SK-N-MC (cell line): Measurements from ENCODE around the gene TCIRG1.

Source experiments
- DNase-seq: peaks from one replicate; pipeline ENCODE4 v3.0.0-alpha.2; 2011; ENCODE audit warnings: low read depth, low spot score
- H3K27ac ChIP-seq: fragments of 200-600 bp; sonication (generic); 2 replicates; pipeline ENCODE4 v1.5.1; 2016; ENCODE audit warnings: mixed run types
- H3K36me3 ChIP-seq: fragments of 200-600 bp; sonication (generic); 2 replicates; pipeline ENCODE4 v1.6.1; 2017; ENCODE audit warnings: antibody characterized with exemption, low read length, mixed read lengths; ENCODE audit not compliant: insufficient read depth
- H3K4me3 ChIP-seq: fragments of 200-600 bp; sonication (generic); 2 replicates; pipeline ENCODE4 v1.5.1; 2016
- H3K9ac ChIP-seq: fragments of 200-600 bp; sonication (generic); 2 replicates; pipeline ENCODE4 v1.8.0; 2017; ENCODE audit warnings: mixed run types, mixed read lengths; ENCODE audit not compliant: insufficient read length
- H3K9me3 ChIP-seq: fragments of 200-600 bp; sonication (generic); 2 replicates; pipeline ENCODE4 v1.6.1; 2017; ENCODE audit warnings: low read depth, mild to moderate bottlenecking, antibody characterized with exemption, low read length, moderate library complexity, mixed read lengths
- EZH2 ChIP-seq: fragments of 200-600 bp; sonication (generic); IDR thresholded peaks from one replicate; pipeline ENCODE4 v1.6.1; 2017; ENCODE audit warnings: antibody characterized with exemption
- FOXP2 ChIP-seq: optimal IDR thresholded peaks from 2 replicates; pipeline ENCODE3; 2011; ENCODE audit warnings: mild to moderate bottlenecking, moderate library complexity; ENCODE audit not compliant: insufficient read depth; ENCODE audit errors: extremely low read length, control extremely low read depth
- POLR2AphosphoS5 ChIP-seq: IDR thresholded peaks from 2 replicates; pipeline ENCODE4 v1.6.1; 2012; ENCODE audit warnings: mild to moderate bottlenecking, low read depth, low read length, borderline replicate concordance

Gene TCIRG1

DNA sequence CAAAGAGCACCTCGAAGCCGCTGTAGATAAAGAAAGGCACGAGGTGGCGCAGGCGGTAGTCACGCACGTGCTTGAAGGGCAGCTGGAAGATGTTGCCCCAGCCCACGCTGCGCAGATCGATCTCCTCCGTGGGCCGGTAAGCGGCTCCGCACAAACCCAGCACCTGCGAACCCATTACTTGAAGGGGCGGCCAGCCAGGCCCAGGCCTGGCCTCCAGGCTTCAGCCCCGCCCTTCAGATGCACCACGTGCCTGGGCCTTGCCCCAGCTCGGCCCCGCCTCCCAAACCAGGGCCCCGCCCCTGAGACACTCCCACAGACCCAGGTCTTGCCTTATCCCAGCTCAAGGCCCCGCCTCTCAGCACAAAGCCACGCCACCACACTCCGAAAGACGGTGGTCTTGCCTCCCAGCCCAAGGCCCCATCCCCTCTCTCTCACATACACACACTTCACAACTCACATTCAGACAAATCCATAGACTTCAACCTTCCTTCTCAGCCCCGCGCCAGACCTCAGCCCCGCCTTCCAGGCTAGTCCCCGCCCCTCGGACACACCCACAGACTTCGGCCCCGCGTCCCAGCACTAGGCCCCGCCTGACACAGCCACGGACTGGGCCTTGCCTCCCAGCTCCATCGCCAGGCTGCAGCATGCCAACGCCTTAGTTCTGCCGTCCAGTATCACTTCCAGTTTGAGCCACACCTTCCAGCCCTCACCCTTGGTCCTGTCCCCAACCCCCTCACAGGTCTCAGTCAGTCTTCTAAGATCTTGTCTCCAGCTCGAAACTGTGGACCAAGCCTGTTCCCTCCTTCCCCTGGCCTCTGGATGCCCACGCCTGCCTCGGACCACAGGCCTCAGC lies 42.0 kb upstream of the TCIRG1 start:
- Histone ChIP-seq H3K36me3 (no peaks in the 10 kb centered on the region), H3K4me3 (no peak overlapping the region), H3K9me3 (no peaks in the 10 kb centered on the region), H3K9ac (no peak overlapping the region), H3K27ac (no peak overlapping the region)
- DNase-seq = no peak
- TF ChIP-seq EZH2 = no peak
- no peak for TF ChIP-seq FOXP2
- TF ChIP-seq POLR2AphosphoS5 = no peak

DNA sequence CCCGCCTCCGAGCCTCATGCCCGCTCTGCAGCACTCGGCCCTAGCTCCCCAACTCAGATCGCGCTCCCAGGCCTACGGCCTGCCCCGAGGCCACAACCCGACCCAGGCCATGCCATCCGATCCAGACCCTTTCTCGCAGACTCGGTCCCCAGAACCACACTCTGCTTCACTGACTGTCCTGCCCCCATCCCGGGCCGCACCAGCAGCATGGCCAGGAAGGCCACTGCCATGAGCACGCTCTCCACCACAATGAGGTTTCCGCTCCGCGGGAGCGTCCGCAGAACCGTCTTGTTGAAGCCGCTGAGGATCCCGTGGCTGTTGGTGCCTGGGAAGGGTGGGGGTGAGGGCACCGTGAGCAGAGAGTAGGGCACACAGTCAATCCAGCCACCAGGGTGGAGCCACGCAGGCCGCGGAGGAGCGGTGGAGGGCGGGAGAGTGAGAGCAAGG lies 41.3 kb upstream of the TCIRG1 start:
- H3K27ac ChIP-seq = no peak overlapping the region
- DNase-seq = no peak
- no peaks in the 10 kb centered on the region for H3K36me3 ChIP-seq
- H3K9ac ChIP-seq = no peak overlapping the region
- no peak overlapping the region for H3K4me3 ChIP-seq
- TF ChIP-seq FOXP2 (no peak), POLR2AphosphoS5 (no peak), EZH2 (no peak)
- H3K9me3 ChIP-seq = no peaks in the 10 kb centered on the region

DNA sequence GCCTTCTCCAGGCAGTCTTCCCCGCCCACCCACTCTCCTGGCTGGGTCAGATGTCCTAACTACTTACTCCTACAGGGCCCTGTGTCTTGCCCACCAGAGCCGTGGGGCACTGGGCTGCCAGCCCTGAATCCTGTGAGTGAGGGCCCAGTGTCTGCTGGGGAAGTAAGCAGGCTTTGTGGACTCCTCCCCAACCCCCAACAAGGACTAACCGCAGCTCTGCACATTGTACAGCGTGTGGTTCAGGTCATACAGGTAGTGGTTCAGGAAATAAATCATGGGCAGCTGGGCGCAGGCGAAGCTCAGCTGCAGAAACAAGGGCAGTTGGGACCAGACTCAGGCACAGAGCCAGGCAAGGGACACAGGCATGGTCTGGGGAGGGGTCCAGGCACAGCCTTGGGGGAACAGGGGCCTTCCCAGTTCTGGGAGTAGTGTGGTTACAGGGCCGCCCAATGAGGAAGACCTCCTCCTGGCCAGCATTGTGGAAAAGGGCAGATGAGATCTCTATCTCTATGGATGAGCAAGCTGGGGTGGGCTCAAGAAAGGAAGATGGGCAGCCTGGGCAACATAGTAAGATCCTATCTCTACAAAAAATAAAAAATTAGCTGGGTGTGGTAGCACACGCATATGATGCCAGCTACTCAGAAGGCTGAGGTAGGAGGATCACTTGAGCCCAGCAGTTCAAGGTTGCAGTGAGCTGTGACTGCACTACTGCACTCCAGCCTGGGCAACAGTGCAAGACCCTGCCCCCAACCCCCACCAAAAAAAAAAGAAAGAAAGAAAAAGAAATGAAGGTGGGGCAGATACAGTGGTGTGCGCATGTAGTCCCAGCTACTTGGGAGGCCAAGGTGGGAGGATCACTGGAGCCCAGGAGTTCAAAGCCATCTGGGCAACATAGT lies 40.4 kb upstream of the TCIRG1 start:
- H3K9me3 ChIP-seq = no peaks in the 10 kb centered on the region
- no peak overlapping the region for H3K9ac ChIP-seq
- no peak for DNase-seq
- H3K36me3 ChIP-seq = no peaks in the 10 kb centered on the region
- no peak overlapping the region for H3K4me3 ChIP-seq
- H3K27ac ChIP-seq = no peak overlapping the region
- no peak for TF ChIP-seq EZH2
- no peak for TF ChIP-seq POLR2AphosphoS5
- TF ChIP-seq FOXP2 = no peak

DNA sequence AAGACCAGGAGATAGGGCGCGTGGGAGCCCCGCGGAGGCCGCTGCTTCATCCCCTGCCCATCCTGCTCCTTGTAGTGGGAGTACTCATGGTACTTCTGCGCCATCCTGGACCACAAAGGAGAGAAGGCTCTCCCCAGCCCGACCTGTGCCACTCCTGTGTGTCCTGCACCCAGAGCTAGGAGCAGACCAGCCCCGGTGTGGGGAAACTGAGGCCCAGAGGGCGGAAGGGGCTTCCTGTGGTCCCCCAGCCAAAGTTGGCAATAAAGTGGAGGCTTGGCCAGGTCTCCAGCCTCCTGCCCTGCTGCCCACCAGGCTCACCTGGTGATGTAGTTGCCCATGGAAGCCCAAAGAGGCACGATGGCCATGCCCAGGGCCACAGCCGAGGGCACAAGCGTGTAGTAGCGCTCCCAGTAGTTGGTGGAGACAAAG lies 39.6 kb upstream of the TCIRG1 start:
- DNase-seq = no peak
- Histone ChIP-seq H3K27ac (no peak overlapping the region), H3K36me3 (no peaks in the 10 kb centered on the region), H3K4me3 (no peak overlapping the region), H3K9me3 (no peaks in the 10 kb centered on the region), H3K9ac (no peak overlapping the region)
- TF ChIP-seq FOXP2 (no peak), POLR2AphosphoS5 (no peak), EZH2 (no peak)

DNA sequence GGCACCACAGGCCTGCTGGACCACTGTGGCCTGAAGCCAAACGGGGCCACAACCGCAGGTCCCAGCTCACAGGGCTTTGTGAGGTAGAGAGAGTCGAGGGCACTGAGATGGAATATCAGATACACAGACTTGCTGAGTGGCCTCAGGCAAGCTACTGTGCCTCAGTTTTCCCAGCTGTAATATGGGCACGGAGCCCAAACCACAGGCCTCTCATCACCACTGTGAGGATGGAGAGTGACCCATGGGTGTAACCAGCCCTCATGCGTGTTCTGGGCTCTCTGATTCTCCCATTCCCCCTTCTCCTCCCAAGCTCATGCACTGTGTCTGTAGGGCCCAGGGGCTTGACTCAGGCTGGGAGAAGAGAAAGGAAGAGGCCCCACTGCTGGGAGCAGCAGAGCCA lies 39.1 kb upstream of the TCIRG1 start:
- no peak for DNase-seq
- Histone ChIP-seq H3K4me3 (no peak overlapping the region), H3K9ac (no peak overlapping the region), H3K36me3 (no peaks in the 10 kb centered on the region), H3K9me3 (no peaks in the 10 kb centered on the region), H3K27ac (no peak overlapping the region)
- TF ChIP-seq EZH2 (no peak), POLR2AphosphoS5 (no peak), FOXP2 (no peak)

DNA sequence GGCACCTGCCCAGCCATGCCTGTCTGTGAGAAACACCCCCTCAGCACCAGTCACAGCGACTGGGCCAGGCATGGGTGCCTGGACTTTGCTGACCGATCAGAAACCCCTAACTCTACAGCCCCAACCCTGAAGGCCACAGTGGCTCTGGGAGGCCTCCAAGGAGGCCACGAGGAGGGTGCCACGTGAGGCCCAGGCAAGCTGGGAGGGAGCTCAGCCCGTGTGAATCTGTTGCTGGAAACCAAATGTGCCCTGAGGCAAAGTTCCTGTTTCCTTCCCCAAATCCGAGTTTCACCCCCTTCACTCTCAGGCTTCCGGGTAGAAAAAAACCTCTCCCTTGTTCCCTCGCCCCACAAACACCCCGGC lies 36.3 kb upstream of the TCIRG1 start:
- no peak for TF ChIP-seq POLR2AphosphoS5
- no peak for TF ChIP-seq EZH2
- peak; percentile 60 for TF ChIP-seq FOXP2
- DNase-seq = peak; percentile 78
- Histone ChIP-seq H3K27ac (no peak overlapping the region), H3K9me3 (no peaks in the 10 kb centered on the region), H3K9ac (no peak overlapping the region), H3K4me3 (0 out of 2 replicates have a peak overlapping the region, but pooled peaks have one; percentile 36), H3K36me3 (no peaks in the 10 kb centered on the region)

DNA sequence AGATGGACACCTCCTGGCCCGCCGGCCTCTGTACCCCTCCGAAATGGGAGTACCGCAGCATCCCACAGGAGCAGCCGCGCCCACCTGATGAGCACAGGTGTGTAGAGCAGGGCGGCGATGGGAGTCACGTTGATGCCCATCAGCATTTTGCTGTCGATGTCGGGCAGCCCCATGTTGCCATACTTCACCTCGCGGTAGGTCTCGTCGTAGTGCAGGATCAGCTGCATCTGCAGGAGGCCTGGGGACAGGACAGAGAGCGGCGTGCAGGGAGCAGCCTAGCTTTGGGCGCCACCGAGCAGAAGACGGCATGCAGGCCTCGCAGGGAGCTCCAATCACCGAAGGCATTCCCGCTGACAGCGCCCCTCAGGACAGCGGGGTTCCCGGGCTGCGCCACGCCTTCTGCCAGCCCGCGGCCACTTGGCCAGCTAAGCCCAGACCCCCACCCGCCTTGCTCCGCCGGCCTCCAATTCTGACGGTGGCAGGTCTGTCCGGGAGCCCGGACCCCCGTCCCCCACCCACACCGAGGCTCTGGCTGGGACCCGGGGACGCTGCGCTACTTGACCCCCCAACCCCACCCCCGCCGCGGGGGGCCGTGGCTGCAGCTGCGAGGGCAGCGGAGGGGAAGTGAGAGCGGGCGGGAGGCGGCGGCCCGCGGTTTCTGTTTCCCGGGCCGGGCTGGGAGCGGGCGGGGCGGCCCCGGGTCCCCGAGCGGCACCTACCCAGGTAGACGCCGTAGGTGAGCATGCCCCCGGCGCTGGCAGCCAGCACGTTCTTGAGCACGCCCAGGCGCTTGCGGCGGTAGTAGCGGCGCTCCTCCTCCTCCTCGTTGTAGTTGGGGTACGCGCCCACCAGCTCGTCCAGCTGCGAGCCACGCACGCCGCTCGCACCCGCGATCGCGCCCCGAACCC lies 35.6 kb upstream of the TCIRG1 start:
- H3K27ac ChIP-seq = no peak overlapping the region
- no peaks in the 10 kb centered on the region for H3K36me3 ChIP-seq
- DNase-seq = no peak
- H3K9me3 ChIP-seq = no peaks in the 10 kb centered on the region
- no peak for TF ChIP-seq EZH2
- no peak for TF ChIP-seq POLR2AphosphoS5
- TF ChIP-seq FOXP2 = no peak
- H3K4me3 ChIP-seq = peak overlapping the region; percentile 74
- no peak overlapping the region for H3K9ac ChIP-seq
